ENCODE results near the gene ANTXR1. TPM values are rescaled to one million over a fixed set of nuclear protein-coding genes. Genes with fewer than 3 reads are reported as not detected.

ANTXR1 gene
- total RNA-seq, 1 experiment from 2014 or later, result 37.3 TPM

DNA sequence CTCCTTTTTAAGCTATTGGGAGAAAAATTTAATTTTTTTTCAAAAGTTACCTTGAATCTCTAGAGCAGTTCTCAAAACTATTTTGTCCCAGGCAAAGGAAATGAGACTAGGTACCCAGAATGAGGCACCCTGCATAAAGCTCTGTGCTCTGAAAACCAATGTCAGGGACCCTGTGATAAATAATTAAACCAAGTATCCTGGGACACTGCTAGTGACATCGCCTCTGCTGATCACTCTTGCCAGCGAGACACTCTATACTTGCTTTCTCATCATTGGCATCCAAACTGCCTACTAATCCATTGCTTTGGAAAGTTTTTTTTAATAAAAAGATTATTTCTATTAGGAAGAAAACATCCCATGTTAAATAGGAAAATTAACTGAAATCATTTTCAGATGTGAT lies 37.1 kb upstream of the ANTXR1 start:
- H4K91ac ChIP-seq (ENCODE audit: insufficient read length, low read depth, low read length), result no peak overlapping the region
- no peaks in the 10 kb centered on the region for H3K23me2 ChIP-seq (ENCODE audit: insufficient read length, low read depth, low read length, poor library complexity, severe bottlenecking)
- H2BK5ac ChIP-seq (ENCODE audit: insufficient read length, low read length), result no peak overlapping the region
- no peaks in the 10 kb centered on the region for H3K36me3 Mint-ChIP-seq (ENCODE audit: insufficient read depth in 1 of 3, low read depth in 3 of 3)
- H3K14ac ChIP-seq (ENCODE audit: insufficient read depth, low read length), result no peak overlapping the region
- H2BK120ac ChIP-seq (ENCODE audit: low read depth, low read length, poor library complexity, severe bottlenecking), result no peak overlapping the region
- peaks cover 12% of the 10 kb centered on the region for H3K27me3 Mint-ChIP-seq (ENCODE audit: low read depth)
- H2BK20ac ChIP-seq (ENCODE audit: low read depth, low read length, poor library complexity, severe bottlenecking), result no peak overlapping the region
- no peaks in the 10 kb centered on the region for H4K20me1 ChIP-seq (ENCODE audit: control insufficient read depth, insufficient read depth, insufficient read length)
- no peaks in the 10 kb centered on the region for H3K9me3 Mint-ChIP-seq
- no peak for TF ChIP-seq CTCF (conservative IDR thresholded peaks at IDR 0.05)
- no peak for DNase-seq
- no peak overlapping the region for H3K27ac Mint-ChIP-seq
- H3K56ac ChIP-seq (ENCODE audit: insufficient read length, low read depth, low read length), result no peak overlapping the region
- no peak overlapping the region for H2BK12ac ChIP-seq (ENCODE audit: insufficient read length, low read depth, low read length)
- no peak overlapping the region for H3T11ph ChIP-seq (ENCODE audit: low read length)
- no peak overlapping the region for H2BK15ac ChIP-seq (ENCODE audit: low read depth, low read length)
- H3K4me1 Mint-ChIP-seq, result peaks cover 8 to 10% of the 10 kb centered on the region in 2 experiments
- no peaks in the 10 kb centered on the region for H3K4me1 ChIP-seq (ENCODE audit: insufficient read depth, low read length)
- no CpG with 5 or more reads among the region's 2 CpGs for WGBS (ENCODE audit: extremely low coverage, insufficient read length, low lambda C conversion rate)
- H3K4ac ChIP-seq (ENCODE audit: low read depth, low read length), result no peak overlapping the region
- no peak overlapping the region for H3K18ac ChIP-seq (ENCODE audit: insufficient read length, low read depth, low read length)
- H3K9ac ChIP-seq (ENCODE audit: extremely low read depth, insufficient read length, low read length), result no peak overlapping the region
- H3K4me3 Mint-ChIP-seq, result no peak overlapping the region
- H4K5ac ChIP-seq (ENCODE audit: insufficient read length, low read depth, low read length), result no peak overlapping the region
- no peaks in the 10 kb centered on the region for H3K79me2 ChIP-seq (ENCODE audit: insufficient read depth, low read length)
- no peak overlapping the region for H3K23ac ChIP-seq (ENCODE audit: insufficient read length, low read depth, low read length)
- no peak overlapping the region for H4K8ac ChIP-seq (replicated peaks; ENCODE audit: insufficient read length, low read depth, low read length)
- H3K27ac ChIP-seq (ENCODE audit: insufficient read length, low read depth, low read length), result no peak overlapping the region
- no peaks in the 10 kb centered on the region for H3K9me3 ChIP-seq (ENCODE audit: control insufficient read depth, low read depth, low read length)
- H2AK5ac ChIP-seq (ENCODE audit: insufficient read length, low read length), result no peak overlapping the region
- no peaks in the 10 kb centered on the region for H3K27me3 ChIP-seq (ENCODE audit: insufficient read depth, low read length)
- no peak overlapping the region for H3K4me2 ChIP-seq (ENCODE audit: insufficient read depth, insufficient read length, low read length)
- no peaks in the 10 kb centered on the region for H3K79me1 ChIP-seq (ENCODE audit: insufficient read depth, low read depth, low read length, poor library complexity, severe bottlenecking)
- no peak overlapping the region for H2AFZ ChIP-seq (ENCODE audit: low read length)
